Esophagus squamous epithelium (tissue), 5 donors: ENCODE results near the gene RNF123. TPM values are rescaled to one million over a fixed set of nuclear protein-coding genes. Genes with fewer than 3 reads are reported as not detected.

ENCODE experiments used
- DNase-seq: peaks from one replicate; lab custom pipeline; 2025; lab: John Stamatoyannopoulos, UW
- H3K27ac ChIP-seq, 4 donors: fragments of 200-600 bp; sonication (generic); one replicate each; pipeline ENCODE4 v1.5.1; 2016 to 2019; ENCODE audit warnings: mild to moderate bottlenecking in 1 of 4
- H3K27me3 ChIP-seq, 4 donors: fragments of 200-600 bp; sonication (generic); 1 replicate in 3 of 4; 2 replicates in 1 of 4; pipeline versions ENCODE4 v1.5.1 to v1.6.0; 2017 to 2021; ENCODE audit warnings: antibody characterized with exemption in 1 of 4
- H3K36me3 ChIP-seq, 3 donors: fragments of 200-600 bp; sonication (generic); one replicate each; pipeline ENCODE4 v1.5.1; 2016 to 2019
- H3K4me1 ChIP-seq, 3 donors: fragments of 200-600 bp; sonication (generic); one replicate each; pipeline ENCODE4 v1.5.1; 2017 to 2019
- H3K4me3 ChIP-seq, 4 donors: fragments of 200-600 bp; sonication (generic); 1 replicate in 3 of 4; 2 replicates in 1 of 4; pipeline ENCODE4 v1.5.1; 2016 to 2019; ENCODE audit warnings: mild to moderate bottlenecking in 2 of 4, moderate library complexity in 1 of 4
- H3K9me3 ChIP-seq, 3 donors: fragments of 200-600 bp; sonication (generic); one replicate each; pipeline ENCODE4 v1.5.1; 2016 to 2019
- POLR2A ChIP-seq, 4 donors: fragments of 450-650 bp; IDR thresholded peaks; one replicate each; pipeline ENCODE4 v1.6.1; 2017; ENCODE audit warnings: antibody characterized with exemption in 4 of 4, mild to moderate bottlenecking in 4 of 4, moderate library complexity in 3 of 4
- WGBS, 2 donors: methylation state at CpG; one replicate each; pipeline ENCODE4 v1.1.5; 2018; 5-methylcytosine and 5-hydroxymethylcytosine counted together
- intact Hi-C: fragments of 100-400 bp; cut with DNase I; formaldehyde crosslinking; loops from one replicate; pipeline ENCODE4 v1.15.0; 2022
- total RNA-seq, 4 donors: library from RNA; depleted of rRNA; stranded (reverse); fragments of >200 nt; gene quantifications; one replicate each; pipeline ENCODE4 v1.1.0, GENCODE V29; 2016
- TF ChIP-seq, protein P1 (sequence below), 6 experiments: fragments of 450-650 bp in 4 of 6; fragments of 200-600 bp in 2 of 6; sonication (generic) in 2 of 6; IDR thresholded peaks; one replicate each; pipeline ENCODE4 v1.5.1; 2016 to 2019; ENCODE audit warnings: antibody characterized with exemption in 6 of 6, mild to moderate bottlenecking in 4 of 6, moderate library complexity in 4 of 6
- donor health status: DM: yes; HTN: yes; CAD: no.

RNF123 gene
- total RNA-seq, result 10 to 100 TPM; 14.7 to 21.8 (median 15.8) TPM

- Histone ChIP-seq H3K27ac (peak within 1 kb of the TSS; percentile 85 to 89 (median 88)), H3K9me3 (no peaks in the 10 kb centered on the region), H3K36me3 (peaks cover 0 to 8% (median 0%) of the 10 kb centered on the region in 3 donors), H3K4me3 (peak within 1 kb of the TSS; percentile 93 to 100 (median 96)), H3K4me1 (peaks cover 27 to 55% (median 29%) of the 10 kb centered on the region in 3 donors), H3K27me3 (peaks cover 0 to 17% (median 0%) of the 10 kb centered on the region in 4 donors)
- no peak for DNase-seq
- no CpG with 5 or more reads among the region's 66 CpGs for WGBS, 2 donors
- intact Hi-C loops, result no loop called here
- TF ChIP-seq, protein P1, sequence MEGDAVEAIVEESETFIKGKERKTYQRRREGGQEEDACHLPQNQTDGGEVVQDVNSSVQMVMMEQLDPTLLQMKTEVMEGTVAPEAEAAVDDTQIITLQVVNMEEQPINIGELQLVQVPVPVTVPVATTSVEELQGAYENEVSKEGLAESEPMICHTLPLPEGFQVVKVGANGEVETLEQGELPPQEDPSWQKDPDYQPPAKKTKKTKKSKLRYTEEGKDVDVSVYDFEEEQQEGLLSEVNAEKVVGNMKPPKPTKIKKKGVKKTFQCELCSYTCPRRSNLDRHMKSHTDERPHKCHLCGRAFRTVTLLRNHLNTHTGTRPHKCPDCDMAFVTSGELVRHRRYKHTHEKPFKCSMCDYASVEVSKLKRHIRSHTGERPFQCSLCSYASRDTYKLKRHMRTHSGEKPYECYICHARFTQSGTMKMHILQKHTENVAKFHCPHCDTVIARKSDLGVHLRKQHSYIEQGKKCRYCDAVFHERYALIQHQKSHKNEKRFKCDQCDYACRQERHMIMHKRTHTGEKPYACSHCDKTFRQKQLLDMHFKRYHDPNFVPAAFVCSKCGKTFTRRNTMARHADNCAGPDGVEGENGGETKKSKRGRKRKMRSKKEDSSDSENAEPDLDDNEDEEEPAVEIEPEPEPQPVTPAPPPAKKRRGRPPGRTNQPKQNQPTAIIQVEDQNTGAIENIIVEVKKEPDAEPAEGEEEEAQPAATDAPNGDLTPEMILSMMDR (IDR thresholded peaks at IDR 0.05), result peak in 3 of 6 experiments; percentile 24 to 49 (median 25)
- TF ChIP-seq POLR2A (IDR thresholded peaks at IDR 0.05), result peak in 2 of 4 donors; percentile 22 to 42
Observed at GRCh38 chr3:49689046-49689907, at the start of gene RNF123, which contains the start of gene MST1. RNF123 (plus strand) TSS chr3:49689557; CDS start chr3:49691166, 1,609 bp downstream. MST1 (minus strand) TSS chr3:49689474; CDS start chr3:49688691, 783 bp downstream.

- intact Hi-C loops, result no loop called here
- peaks cover 0 to 8% (median 0%) of the 10 kb centered on the region in 3 donors for H3K4me1 ChIP-seq
- no peak overlapping the region for H3K4me3 ChIP-seq
- no peaks in the 10 kb centered on the region for H3K36me3 ChIP-seq
- H3K27me3 ChIP-seq, result no peaks in the 10 kb centered on the region
- WGBS, 2 donors, result 64 to 70% methylated on average over 7 of the region's 7 CpGs
- H3K27ac ChIP-seq, result no peak overlapping the region
- no peak for TF ChIP-seq POLR2A (IDR thresholded peaks at IDR 0.05)
- TF ChIP-seq, protein P1 (IDR thresholded peaks at IDR 0.05), result no peak
- DNase-seq, result no peak
- H3K9me3 ChIP-seq, result no peaks in the 10 kb centered on the region
Observed at GRCh38 chr3:49641292-49641691, 48.1 kb upstream of the RNF123 start.

DNA sequence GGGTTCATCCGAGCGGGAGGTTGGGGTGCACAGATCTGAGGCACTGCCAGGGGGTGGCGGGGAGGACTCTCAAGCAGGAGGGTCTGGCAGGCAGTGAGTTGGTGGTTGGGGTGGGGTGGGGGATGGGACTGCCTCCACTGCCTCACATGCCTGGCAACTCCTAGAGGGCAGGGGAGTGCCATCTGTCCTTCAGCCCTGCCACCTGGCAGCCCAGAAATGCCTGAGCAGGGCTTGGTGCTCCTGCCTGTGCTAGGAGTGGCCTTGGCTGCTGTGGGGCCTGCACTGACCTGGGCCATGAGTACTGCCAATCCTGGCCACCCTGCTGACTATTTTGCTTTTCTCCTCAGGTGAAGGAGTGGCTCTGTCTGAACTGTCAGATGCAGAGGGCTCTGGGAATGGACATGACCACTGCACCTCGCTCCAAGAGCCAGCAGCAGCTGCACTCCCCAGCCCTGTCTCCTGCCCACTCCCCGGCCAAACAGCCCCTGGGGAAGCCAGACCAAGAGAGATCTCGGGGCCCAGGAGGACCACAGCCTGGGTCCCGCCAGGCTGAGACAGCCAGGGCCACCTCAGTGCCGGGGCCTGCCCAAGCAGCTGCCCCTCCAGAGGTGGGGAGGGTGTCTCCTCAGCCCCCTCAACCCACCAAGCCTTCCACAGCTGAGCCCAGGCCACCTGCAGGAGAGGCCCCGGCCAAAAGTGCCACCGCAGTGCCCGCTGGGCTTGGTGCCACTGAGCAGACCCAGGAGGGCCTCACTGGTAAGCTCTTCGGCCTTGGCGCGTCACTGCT lies 47.2 kb upstream of the RNF123 start:
- WGBS, 2 donors, result 100% methylated on average over 1 of the region's 14 CpGs; no CpG with 5 or more reads in 1 of the 2 donors
- intact Hi-C loops, result no loop called here

GRCh38 chr3:49642708-49643145 lies 46.6 kb upstream of the RNF123 start:
- H3K4me3 ChIP-seq, result no peak overlapping the region
- intact Hi-C loops, result no loop called here
- no peaks in the 10 kb centered on the region for H3K27me3 ChIP-seq
- peaks cover 0 to 8% (median 0%) of the 10 kb centered on the region in 3 donors for H3K4me1 ChIP-seq
- H3K9me3 ChIP-seq, result no peaks in the 10 kb centered on the region
- no peaks in the 10 kb centered on the region for H3K36me3 ChIP-seq
- no peak for DNase-seq
- WGBS, 2 donors, result 50 to 74% methylated on average over 3 to 4 of the region's 9 CpGs
- TF ChIP-seq, protein P1 (IDR thresholded peaks at IDR 0.05), result no peak
- TF ChIP-seq POLR2A (IDR thresholded peaks at IDR 0.05), result no peak
- H3K27ac ChIP-seq, result no peak overlapping the region

More for the DNA sequence above, 47.2 kb upstream of the RNF123 start:
- Histone ChIP-seq H3K27ac (no peak overlapping the region), H3K4me3 (no peak overlapping the region), H3K9me3 (no peaks in the 10 kb centered on the region), H3K27me3 (no peaks in the 10 kb centered on the region), H3K36me3 (no peaks in the 10 kb centered on the region), H3K4me1 (peaks cover 0 to 8% (median 0%) of the 10 kb centered on the region in 3 donors)
- DNase-seq, result no peak
- TF ChIP-seq, protein P1 (IDR thresholded peaks at IDR 0.05), result no peak
- no peak for TF ChIP-seq POLR2A (IDR thresholded peaks at IDR 0.05)
